CD4-positive, alpha-beta memory T cell (primary cell): Measurements from ENCODE around the gene DEFB129. TPM values are rescaled to one million over a fixed set of nuclear protein-coding genes. Genes with fewer than 3 reads are reported as not detected.

ENCODE experiments used
- CTCF ChIA-PET: fragments of 350-600 bp; sonication (Branson Sonifier 250); formaldehyde crosslinking; loops from one replicate; lab custom pipeline; 2021; ENCODE audit warnings: inconsistent platforms; ENCODE audit not compliant: partially characterized antibody; lab: Charles Lee
- POLR2A ChIA-PET: fragments of 350-600 bp; sonication (Branson Sonifier 250); formaldehyde crosslinking; loops from one replicate; lab custom pipeline; 2021; ENCODE audit not compliant: partially characterized antibody; lab: Charles Lee
- DNase-seq, 5 donors: peaks; one replicate each; pipeline versions ENCODE4 v3.0.0 to v3.0.0-alpha.2; 2020 to 2022; ENCODE audit warnings: mixed read lengths in 1 of 5
- H3K27ac ChIP-seq: one replicate; pipeline ENCODE4 v1.7.0; 2013; ENCODE audit warnings: low read depth, low read length
- H3K27me3 ChIP-seq: 2 replicates; pipeline ENCODE4 v1.7.0; 2013; ENCODE audit warnings: mild to moderate bottlenecking, low read length, moderate library complexity; ENCODE audit not compliant: insufficient read depth
- H3K36me3 ChIP-seq: 2 replicates; pipeline ENCODE4 v1.7.0; 2013; ENCODE audit warnings: mild to moderate bottlenecking, low read length, moderate library complexity; ENCODE audit not compliant: insufficient read depth
- H3K4me1 ChIP-seq: 2 replicates; pipeline ENCODE4 v1.7.0; 2013; ENCODE audit warnings: mild to moderate bottlenecking, low read length, moderate library complexity; ENCODE audit not compliant: insufficient read depth
- H3K4me3 ChIP-seq, 2 donors: one replicate each; pipeline ENCODE4 v1.7.0; 2013; ENCODE audit warnings: low read length in 2 of 2, mild to moderate bottlenecking in 1 of 2
- H3K9me3 ChIP-seq, 2 donors: one replicate each; pipeline ENCODE4 v1.7.0; 2013; ENCODE audit warnings: low read length in 2 of 2, control low read depth in 1 of 2; ENCODE audit not compliant: control insufficient read depth in 1 of 2
- H3K27ac Mint-ChIP-seq, 7 donors: one replicate each; pipeline ENCODE4 v1.8.0; 2020 to 2021; ENCODE audit warnings: mixed read lengths in 7 of 7, mild to moderate bottlenecking in 6 of 7, inconsistent platforms in 3 of 7, moderate library complexity in 3 of 7
- H3K27me3 Mint-ChIP-seq, 2 donors: one replicate each; pipeline ENCODE4 v1.8.0; 2020 to 2021; ENCODE audit warnings: mixed read lengths in 2 of 2
- H3K36me3 Mint-ChIP-seq, 2 donors: one replicate each; pipeline ENCODE4 v1.8.0; 2020 to 2021; ENCODE audit warnings: mixed read lengths in 2 of 2, inconsistent platforms in 1 of 2, mild to moderate bottlenecking in 1 of 2
- H3K4me1 Mint-ChIP-seq, 4 donors: one replicate each; pipeline ENCODE4 v1.8.0; 2020 to 2021; ENCODE audit warnings: mixed read lengths in 4 of 4, mild to moderate bottlenecking in 1 of 4
- H3K4me3 Mint-ChIP-seq, 8 donors: one replicate each; pipeline ENCODE4 v1.8.0; 2020 to 2021; ENCODE audit warnings: mixed read lengths in 8 of 8, mild to moderate bottlenecking in 7 of 8, moderate library complexity in 6 of 8, inconsistent platforms in 3 of 8
- H3K9me3 Mint-ChIP-seq, 8 donors: one replicate each; pipeline ENCODE4 v1.8.0; 2020 to 2021; ENCODE audit warnings: mixed read lengths in 8 of 8, mild to moderate bottlenecking in 5 of 8, inconsistent platforms in 3 of 8, moderate library complexity in 1 of 8
- intact Hi-C: fragments of 100-400 bp; cut with micrococcal nuclease; formaldehyde crosslinking; loops from one replicate; pipeline ENCODE4 v1.15.1; 2023
- polyA plus RNA-seq, 2 donors: library from polyadenylated mRNA; unstranded; fragments of 300-500 nt; fragmentation: Illumina TruSeq; gene quantifications; one replicate each; pipeline ENCODE4 v1.2.3, GENCODE V29; 2021
- total RNA-seq, 2 experiments: library from RNA; stranded (reverse); gene quantifications; one replicate each; pipeline ENCODE4 v1.2.3, GENCODE V29; 2021

Gene DEFB129
- total and polyA plus RNA-seq, 4 experiments from 2014 or later, result not detected

- POLR2A ChIA-PET, result no interaction called here
- H3K4me1 Mint-ChIP-seq, result no peaks in the 10 kb centered on the region
- H3K4me3 Mint-ChIP-seq, result no peak overlapping the region
Measured at GRCh38 chr20:208942-209566, 18.0 kb upstream of the DEFB129 start.

DNA sequence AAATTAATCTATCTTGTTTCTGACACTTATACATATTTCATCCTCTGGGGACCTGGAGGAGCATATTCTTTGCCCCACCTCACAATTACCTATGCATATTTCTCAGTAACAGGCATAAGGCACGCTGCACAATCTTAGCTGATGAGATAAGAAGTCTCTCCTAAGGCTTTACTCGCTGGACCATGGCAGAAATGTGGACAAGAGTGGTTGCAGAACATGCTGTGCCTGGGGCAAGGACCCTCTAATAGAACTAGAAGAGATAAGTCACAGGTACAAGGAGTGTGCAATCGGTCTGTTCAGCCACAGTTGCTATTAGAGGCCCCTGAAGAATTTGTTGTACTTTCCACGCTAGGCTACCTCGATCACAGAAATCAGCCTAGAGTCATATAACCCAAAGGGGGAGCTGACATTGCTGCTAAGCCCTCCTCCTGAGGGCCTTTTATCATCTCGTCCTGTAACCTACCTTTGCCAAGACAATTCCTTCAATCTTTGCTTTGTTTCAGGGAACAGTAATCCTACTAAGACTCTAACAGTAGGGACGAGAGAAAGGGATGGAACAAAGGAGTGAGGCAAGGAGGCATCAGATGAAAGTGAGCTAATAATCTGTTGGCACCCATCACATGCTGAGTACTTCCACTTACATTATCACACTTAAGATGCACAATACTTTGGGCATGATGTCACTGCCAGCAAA lies 16.1 kb upstream of the DEFB129 start:
- H3K9me3 ChIP-seq, result no peaks in the 10 kb centered on the region
- intact Hi-C loops, result no loop called here
- H3K36me3 Mint-ChIP-seq, result no peaks in the 10 kb centered on the region
- H3K9me3 Mint-ChIP-seq, result no peaks in the 10 kb centered on the region
- no peak overlapping the region for H3K4me3 ChIP-seq
- H3K4me3 Mint-ChIP-seq, result no peak overlapping the region
- no peaks in the 10 kb centered on the region for H3K36me3 ChIP-seq
- CTCF ChIA-PET, result interaction anchor here (1.0 to 3.3 kb wide), 4 partner anchors 9 to 119 kb away, joined by 3 to 17 read pairs (median 9); no protein-coding TSS in a partner anchor
- H3K27ac Mint-ChIP-seq, result no peak overlapping the region
- H3K4me1 Mint-ChIP-seq, result no peaks in the 10 kb centered on the region
- H3K27me3 ChIP-seq, result no peaks in the 10 kb centered on the region
- H3K27me3 Mint-ChIP-seq, result peaks cover 0 to 1% of the 10 kb centered on the region in 2 donors
- POLR2A ChIA-PET, result no interaction called here
- no peak overlapping the region for H3K27ac ChIP-seq
- no peaks in the 10 kb centered on the region for H3K4me1 ChIP-seq
- no peak for DNase-seq

More at GRCh38 chr20:208942-209566, 18.0 kb upstream of the DEFB129 start:
- CTCF ChIA-PET, result interaction anchor here (1.0 to 3.3 kb wide), 5 partner anchors 57 to 124 kb away, joined by 4 to 23 read pairs (median 6); no protein-coding TSS in a partner anchor
- Histone ChIP-seq H3K36me3 (no peaks in the 10 kb centered on the region), H3K27me3 (no peaks in the 10 kb centered on the region), H3K9me3 (no peaks in the 10 kb centered on the region), H3K27ac (no peak overlapping the region), H3K4me1 (no peaks in the 10 kb centered on the region), H3K4me3 (no peak overlapping the region)
- DNase-seq, result peak in 4 of 5 donors; percentile 34 to 46 (median 38)
- H3K9me3 Mint-ChIP-seq, result no peaks in the 10 kb centered on the region
- no peak overlapping the region for H3K27ac Mint-ChIP-seq
- peaks cover 0 to 4% of the 10 kb centered on the region in 2 donors for H3K27me3 Mint-ChIP-seq
- intact Hi-C loops, result loop anchor here (1.0 kb wide), 1 partner anchor 57 kb away; no protein-coding TSS in a partner anchor
- no peaks in the 10 kb centered on the region for H3K36me3 Mint-ChIP-seq

GRCh38 chr20:214383-214782 lies 12.7 kb upstream of the DEFB129 start:
- H3K36me3 ChIP-seq, result no peaks in the 10 kb centered on the region
- no peaks in the 10 kb centered on the region for H3K36me3 Mint-ChIP-seq
- POLR2A ChIA-PET, result no interaction called here
- H3K27me3 Mint-ChIP-seq, result peaks cover 6 to 15% of the 10 kb centered on the region in 2 donors
- no peaks in the 10 kb centered on the region for H3K4me1 ChIP-seq
- H3K4me3 ChIP-seq, result no peak overlapping the region
- no peaks in the 10 kb centered on the region for H3K9me3 ChIP-seq
- H3K27me3 ChIP-seq, result peaks cover 3% of the 10 kb centered on the region
- intact Hi-C loops, result no loop called here
- H3K4me1 Mint-ChIP-seq, result no peaks in the 10 kb centered on the region
- H3K27ac Mint-ChIP-seq, result no peak overlapping the region
- no peaks in the 10 kb centered on the region for H3K9me3 Mint-ChIP-seq
- H3K27ac ChIP-seq, result no peak overlapping the region
- no peak for DNase-seq
- CTCF ChIA-PET, result no interaction called here
- no peak overlapping the region for H3K4me3 Mint-ChIP-seq

- Histone ChIP-seq H3K4me1 (no peaks in the 10 kb centered on the region), H3K9me3 (no peaks in the 10 kb centered on the region), H3K27me3 (peaks cover 3% of the 10 kb centered on the region), H3K4me3 (no peak overlapping the region), H3K27ac (no peak overlapping the region), H3K36me3 (no peaks in the 10 kb centered on the region)
- ChIA-PET POLR2A (no interaction called here), CTCF (interaction anchor here (1.2 kb wide), 1 partner anchor 11 kb away, joined by 3 read pairs; the partner anchor contains the start of gene DEFB129)
- H3K9me3 Mint-ChIP-seq, result no peaks in the 10 kb centered on the region
- H3K36me3 Mint-ChIP-seq, result no peaks in the 10 kb centered on the region
- no peak overlapping the region for H3K27ac Mint-ChIP-seq
- no peaks in the 10 kb centered on the region for H3K4me1 Mint-ChIP-seq
- intact Hi-C loops, result no loop called here
- H3K27me3 Mint-ChIP-seq, result peaks cover 13 to 28% of the 10 kb centered on the region in 2 donors
- DNase-seq, result no peak
- no peak overlapping the region for H3K4me3 Mint-ChIP-seq
Measured at GRCh38 chr20:215796-216195, 11.3 kb upstream of the DEFB129 start.

- Mint-ChIP-seq H3K27ac (no peak overlapping the region), H3K27me3 (peaks cover 15 to 29% of the 10 kb centered on the region in 2 donors), H3K4me3 (no peak overlapping the region), H3K36me3 (no peaks in the 10 kb centered on the region), H3K9me3 (no peaks in the 10 kb centered on the region), H3K4me1 (no peaks in the 10 kb centered on the region)
- Histone ChIP-seq H3K4me3 (no peak overlapping the region), H3K27ac (no peak overlapping the region), H3K4me1 (no peaks in the 10 kb centered on the region), H3K9me3 (no peaks in the 10 kb centered on the region), H3K36me3 (no peaks in the 10 kb centered on the region), H3K27me3 (peaks cover 3% of the 10 kb centered on the region)
- no peak for DNase-seq
- intact Hi-C loops, result no loop called here
- ChIA-PET POLR2A (no interaction called here), CTCF (interaction anchor here (0.8 to 1.3 kb wide), 2 partner anchors 49 to 113 kb away, joined by 3 read pairs; no protein-coding TSS in a partner anchor)
Measured at GRCh38 chr20:217266-217665, 9.8 kb upstream of the DEFB129 start.

DNA sequence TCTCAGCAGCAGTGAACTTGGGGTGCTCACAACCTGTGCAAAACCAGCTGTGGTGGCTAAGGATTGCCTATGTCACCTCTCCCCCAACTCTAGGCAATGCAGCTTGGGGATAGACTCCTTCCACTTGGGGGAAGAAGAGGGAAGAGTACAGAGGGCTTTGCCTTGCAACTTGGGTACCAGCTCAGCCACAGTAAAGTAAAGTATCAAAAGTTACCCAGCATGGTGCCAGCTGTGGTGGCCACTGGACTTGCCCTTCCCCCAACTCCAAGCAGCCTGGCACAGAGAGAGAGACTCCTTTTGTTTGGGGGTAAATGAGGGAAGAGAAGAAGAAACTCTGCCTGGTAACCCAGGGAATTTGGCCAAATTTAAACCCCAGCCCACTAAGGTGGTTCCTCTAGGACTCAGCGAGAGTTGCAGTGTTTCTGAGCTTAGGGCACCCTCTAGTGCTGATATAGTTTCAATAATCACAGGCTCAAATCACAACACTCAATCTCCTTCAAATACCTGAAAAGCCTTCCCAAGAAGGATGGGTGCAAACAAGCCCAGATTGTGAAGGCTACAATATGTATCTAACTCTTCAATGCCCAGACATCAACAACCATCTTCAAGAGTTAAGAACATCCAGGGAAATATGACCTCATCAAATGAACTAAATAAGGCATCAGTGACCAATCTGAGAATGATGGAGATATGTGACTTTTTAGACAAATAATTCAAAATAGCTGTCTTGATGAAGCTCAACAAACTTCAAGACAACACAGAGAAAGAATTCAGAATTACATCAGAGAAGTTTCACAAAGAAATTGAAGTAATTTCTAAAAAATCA lies 7.6 kb upstream of the DEFB129 start:
- no peaks in the 10 kb centered on the region for H3K9me3 ChIP-seq
- CTCF ChIA-PET, result interaction anchor here (1.0 to 1.3 kb wide), 2 partner anchors 8 to 47 kb away, joined by 3 to 4 read pairs; no protein-coding TSS in a partner anchor
- Mint-ChIP-seq H3K36me3 (no peaks in the 10 kb centered on the region), H3K27ac (no peak overlapping the region), H3K4me1 (no peaks in the 10 kb centered on the region), H3K4me3 (no peak overlapping the region), H3K27me3 (peaks cover 23 to 35% of the 10 kb centered on the region in 2 donors), H3K9me3 (no peaks in the 10 kb centered on the region)
- no peak overlapping the region for H3K27ac ChIP-seq
- H3K27me3 ChIP-seq, result peaks cover 3% of the 10 kb centered on the region
- no peak for DNase-seq
- H3K36me3 ChIP-seq, result no peaks in the 10 kb centered on the region
- H3K4me3 ChIP-seq, result no peak overlapping the region
- H3K4me1 ChIP-seq, result no peaks in the 10 kb centered on the region
- POLR2A ChIA-PET, result no interaction called here
- intact Hi-C loops, result no loop called here
